Measurements from ENCODE around the gene TRIM47.

DNA sequence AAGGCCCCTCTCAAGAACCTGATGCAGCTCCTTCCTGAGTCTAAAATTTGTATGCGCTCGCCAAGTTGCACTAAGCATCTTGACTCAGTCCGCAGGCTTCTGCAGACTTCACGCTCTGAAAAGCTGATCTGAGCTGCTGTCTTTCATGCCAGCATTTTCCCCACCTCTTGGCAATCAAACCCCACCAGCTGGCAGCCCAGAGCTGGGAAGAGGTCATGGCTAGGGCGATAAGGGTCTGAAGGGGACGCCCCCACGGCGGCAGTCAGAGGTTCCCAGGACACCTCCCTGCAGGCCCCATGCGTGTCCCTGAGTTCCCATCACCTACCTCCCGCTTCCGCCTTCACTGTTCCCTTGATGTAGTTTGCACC lies 29.1 kb downstream of the TRIM47 start:
- TF ChIP-seq, protein P1, sequence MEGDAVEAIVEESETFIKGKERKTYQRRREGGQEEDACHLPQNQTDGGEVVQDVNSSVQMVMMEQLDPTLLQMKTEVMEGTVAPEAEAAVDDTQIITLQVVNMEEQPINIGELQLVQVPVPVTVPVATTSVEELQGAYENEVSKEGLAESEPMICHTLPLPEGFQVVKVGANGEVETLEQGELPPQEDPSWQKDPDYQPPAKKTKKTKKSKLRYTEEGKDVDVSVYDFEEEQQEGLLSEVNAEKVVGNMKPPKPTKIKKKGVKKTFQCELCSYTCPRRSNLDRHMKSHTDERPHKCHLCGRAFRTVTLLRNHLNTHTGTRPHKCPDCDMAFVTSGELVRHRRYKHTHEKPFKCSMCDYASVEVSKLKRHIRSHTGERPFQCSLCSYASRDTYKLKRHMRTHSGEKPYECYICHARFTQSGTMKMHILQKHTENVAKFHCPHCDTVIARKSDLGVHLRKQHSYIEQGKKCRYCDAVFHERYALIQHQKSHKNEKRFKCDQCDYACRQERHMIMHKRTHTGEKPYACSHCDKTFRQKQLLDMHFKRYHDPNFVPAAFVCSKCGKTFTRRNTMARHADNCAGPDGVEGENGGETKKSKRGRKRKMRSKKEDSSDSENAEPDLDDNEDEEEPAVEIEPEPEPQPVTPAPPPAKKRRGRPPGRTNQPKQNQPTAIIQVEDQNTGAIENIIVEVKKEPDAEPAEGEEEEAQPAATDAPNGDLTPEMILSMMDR (conservative IDR thresholded peaks at IDR 0.05; ENCODE audit: low read depth, low read length): no peak
- no peak for TF ChIP-seq EZH2 (IDR thresholded peaks at IDR 0.05; ENCODE audit: borderline replicate concordance, low read depth, low read length, poor library complexity, severe bottlenecking)

Data from A673 (cell line).